Stimulated activated CD4-positive, alpha-beta T cell treated with anti-CD3 and anti-CD28 coated beads, TNF-alpha, amount 100 ng/mL, for 4 hours (primary cell): ENCODE data around the gene RRM2.

Source experiments
- DNase-seq, 3 experiments: peaks; one replicate each; pipeline ENCODE4 v3.0.0-alpha.2; 2020; ENCODE audit warnings: low read depth in 3 of 3

The RRM2 gene

GRCh38 chr2:10122500-10123280 is at the start of gene RRM2:
TSS of gene RRM2 (plus strand) at chr2:10122739. CDS start at chr2:10122799, 60 bp downstream.
- peak; percentile 74 to 79 (median 77) for DNase-seq

GRCh38 chr2:10073706-10074105 is 48.8 kb upstream of the RRM2 start:
- DNase-seq: no peak

- DNase-seq: no peak
Measured at GRCh38 chr2:10075101-10075500, 47.4 kb upstream of the RRM2 start.

- DNase-seq: no peak
Measured at GRCh38 chr2:10075571-10076209, 46.8 kb upstream of the RRM2 start.

GRCh38 chr2:10076511-10076910 is 46.0 kb upstream of the RRM2 start:
- DNase-seq: no peak

- no peak for DNase-seq
Measured at GRCh38 chr2:10076988-10077527, 45.5 kb upstream of the RRM2 start.

- DNase-seq: no peak
Measured at GRCh38 chr2:10078001-10078400, 44.5 kb upstream of the RRM2 start.

GRCh38 chr2:10078704-10079265 is 43.8 kb upstream of the RRM2 start:
- no peak for DNase-seq

GRCh38 chr2:10079266-10079869 is 43.2 kb upstream of the RRM2 start:
- DNase-seq: peak in 1 of 3 experiments; percentile 12

GRCh38 chr2:10079870-10080535 is 42.5 kb upstream of the RRM2 start, which contains the start of gene CYS1:
TSS of gene CYS1 (minus strand) at chr2:10080411. CDS start at chr2:10080223, 188 bp downstream.
- no peak for DNase-seq

- DNase-seq: no peak
Measured at GRCh38 chr2:10080536-10081304, 41.8 kb upstream of the RRM2 start.

GRCh38 chr2:10083046-10083445 is 39.5 kb upstream of the RRM2 start:
- no peak for DNase-seq

- no peak for DNase-seq
Measured at GRCh38 chr2:10083692-10084211, 38.8 kb upstream of the RRM2 start.

GRCh38 chr2:10084223-10084865 is 38.2 kb upstream of the RRM2 start:
- no peak for DNase-seq

GRCh38 chr2:10085043-10085667 is 37.4 kb upstream of the RRM2 start:
- no peak for DNase-seq

GRCh38 chr2:10085668-10086059 is 36.9 kb upstream of the RRM2 start:
- DNase-seq: no peak

- no peak for DNase-seq
Measured at GRCh38 chr2:10086950-10087349, 35.6 kb upstream of the RRM2 start.

GRCh38 chr2:10087360-10087759 is 35.2 kb upstream of the RRM2 start:
- no peak for DNase-seq

- DNase-seq: no peak
Measured at GRCh38 chr2:10089565-10090190, 32.9 kb upstream of the RRM2 start.
